GM06990 (cell line): ENCODE measurements around the gene TPCN2.

Source experiments
- DNase-seq: peaks from one replicate; pipeline ENCODE4 v3.0.0-alpha.2; 2011; ENCODE audit not compliant: insufficient read length; ENCODE audit errors: extremely low read depth
- H3K27me3 ChIP-seq: replicated peaks from 2 replicates; pipeline ENCODE4 v1.6.0; 2011; ENCODE audit warnings: low read length; ENCODE audit not compliant: control insufficient read depth, insufficient read depth
- H3K36me3 ChIP-seq: 2 replicates; pipeline ENCODE4 v1.5.1; 2011; ENCODE audit warnings: low read length; ENCODE audit not compliant: control insufficient read depth, insufficient read depth
- H3K4me3 ChIP-seq: replicated peaks from 2 replicates; pipeline ENCODE4 v1.5.1; 2011; ENCODE audit warnings: low read depth, mild to moderate bottlenecking, control low read depth, low read length
- TF ChIP-seq, protein P1 (sequence below): IDR thresholded peaks from 2 replicates; pipeline ENCODE4 v1.5.1; 2011; ENCODE audit warnings: low read length, control low read depth, mild to moderate bottlenecking, inconsistent platforms; ENCODE audit not compliant: insufficient read depth, poor library complexity, severe bottlenecking

TPCN2 gene

DNA sequence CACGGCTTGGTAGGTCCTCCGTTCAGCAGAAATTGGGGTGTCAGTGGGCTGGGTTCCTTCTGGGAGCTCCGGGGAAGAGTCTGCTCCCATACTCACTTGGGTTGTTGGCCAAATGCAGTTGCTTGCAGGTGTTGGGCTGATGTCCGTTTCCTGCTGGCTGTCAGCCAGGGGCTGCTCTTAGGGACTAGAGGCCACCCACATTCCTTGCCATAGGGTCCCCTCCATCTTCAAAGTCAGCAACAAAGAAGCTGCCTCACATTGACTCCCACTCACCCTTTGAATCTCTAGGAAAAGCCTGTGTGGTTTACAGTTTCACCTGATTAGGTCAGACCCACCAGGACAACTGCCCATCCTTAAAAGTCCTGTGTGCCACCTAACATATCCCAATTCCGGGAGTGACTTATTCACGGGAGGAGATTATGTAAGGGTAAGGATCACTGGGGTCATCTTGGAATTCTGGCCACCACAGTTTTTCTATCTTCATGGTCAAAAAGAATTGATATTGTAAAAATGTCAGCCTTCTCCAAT lies 43.0 kb downstream of the TPCN2 start:
- TF ChIP-seq, protein P1, sequence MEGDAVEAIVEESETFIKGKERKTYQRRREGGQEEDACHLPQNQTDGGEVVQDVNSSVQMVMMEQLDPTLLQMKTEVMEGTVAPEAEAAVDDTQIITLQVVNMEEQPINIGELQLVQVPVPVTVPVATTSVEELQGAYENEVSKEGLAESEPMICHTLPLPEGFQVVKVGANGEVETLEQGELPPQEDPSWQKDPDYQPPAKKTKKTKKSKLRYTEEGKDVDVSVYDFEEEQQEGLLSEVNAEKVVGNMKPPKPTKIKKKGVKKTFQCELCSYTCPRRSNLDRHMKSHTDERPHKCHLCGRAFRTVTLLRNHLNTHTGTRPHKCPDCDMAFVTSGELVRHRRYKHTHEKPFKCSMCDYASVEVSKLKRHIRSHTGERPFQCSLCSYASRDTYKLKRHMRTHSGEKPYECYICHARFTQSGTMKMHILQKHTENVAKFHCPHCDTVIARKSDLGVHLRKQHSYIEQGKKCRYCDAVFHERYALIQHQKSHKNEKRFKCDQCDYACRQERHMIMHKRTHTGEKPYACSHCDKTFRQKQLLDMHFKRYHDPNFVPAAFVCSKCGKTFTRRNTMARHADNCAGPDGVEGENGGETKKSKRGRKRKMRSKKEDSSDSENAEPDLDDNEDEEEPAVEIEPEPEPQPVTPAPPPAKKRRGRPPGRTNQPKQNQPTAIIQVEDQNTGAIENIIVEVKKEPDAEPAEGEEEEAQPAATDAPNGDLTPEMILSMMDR = no peak
- Histone ChIP-seq H3K36me3 (no peaks in the 10 kb centered on the region), H3K27me3 (no peaks in the 10 kb centered on the region)

DNA sequence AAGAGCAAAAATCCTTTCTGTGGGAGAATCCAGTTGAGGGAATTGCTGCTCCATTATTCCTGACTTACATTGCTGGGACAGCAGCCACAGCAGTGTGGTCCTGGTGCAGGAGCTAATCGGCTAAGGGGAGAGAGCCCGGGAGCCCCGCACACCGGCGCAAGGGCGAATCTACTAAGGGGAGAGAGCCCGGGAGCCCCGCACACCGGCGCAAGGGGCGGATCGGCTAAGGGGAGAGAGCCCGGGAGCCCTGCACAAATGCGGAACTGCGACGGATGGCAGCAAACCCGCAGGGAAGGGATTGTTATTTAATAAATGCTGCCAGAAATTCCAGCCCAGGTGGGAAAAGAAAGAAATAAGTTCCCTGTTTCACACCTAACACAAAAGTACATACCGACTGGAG lies 43.5 kb downstream of the TPCN2 start:
- H3K36me3 ChIP-seq = no peaks in the 10 kb centered on the region
- TF ChIP-seq, protein P1 = no peak
- no peak for DNase-seq
- no peaks in the 10 kb centered on the region for H3K27me3 ChIP-seq
- H3K4me3 ChIP-seq = no peak overlapping the region

More for the DNA sequence above, 43.0 kb downstream of the TPCN2 start:
- no peak overlapping the region for H3K4me3 ChIP-seq
- no peak for DNase-seq

- Histone ChIP-seq H3K27me3 (no peaks in the 10 kb centered on the region), H3K4me3 (no peak overlapping the region), H3K36me3 (no peaks in the 10 kb centered on the region)
- no peak for DNase-seq
- TF ChIP-seq, protein P1 = no peak
Measured at GRCh38 chr11:69093106-69093505, 44.4 kb downstream of the TPCN2 start.

DNA sequence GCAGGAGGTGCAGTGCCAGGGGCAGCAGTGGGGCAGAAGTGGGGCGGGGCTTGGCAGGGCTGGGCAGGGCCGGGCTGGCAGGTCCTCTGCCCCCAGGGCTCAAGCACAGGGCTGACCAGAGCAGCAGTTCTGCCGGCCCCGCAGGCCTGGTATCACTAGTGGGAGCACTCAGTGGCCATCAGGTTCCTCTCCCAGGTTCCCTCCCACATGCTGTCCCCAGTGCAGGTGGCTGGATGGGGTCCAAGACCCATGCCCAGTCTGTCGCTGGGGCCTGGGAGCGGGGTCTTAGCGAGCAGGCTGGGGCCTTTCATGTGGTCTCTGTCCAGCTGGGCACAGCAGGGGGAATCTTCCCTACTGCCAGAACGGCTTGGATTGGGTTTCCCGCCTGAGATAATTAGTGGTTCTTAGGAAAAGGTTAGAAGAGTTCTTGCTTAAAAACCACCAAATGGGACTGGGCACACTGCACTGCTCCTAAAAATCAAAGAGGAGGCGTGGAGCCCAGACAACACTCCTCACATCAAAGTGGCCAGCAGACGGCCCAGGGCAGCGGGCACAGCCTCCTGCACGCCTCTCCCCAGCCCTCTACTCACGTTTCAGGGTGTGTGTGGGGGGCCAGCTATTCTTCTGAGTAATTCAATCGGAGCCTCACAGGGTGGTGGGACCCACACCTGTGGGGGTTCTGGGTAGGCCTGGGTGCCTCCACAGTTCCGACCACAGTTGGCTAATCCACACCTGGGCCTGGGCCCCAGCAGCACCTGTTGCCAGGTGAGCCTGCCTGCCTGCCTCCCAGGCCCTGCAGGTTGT lies 45.6 kb downstream of the TPCN2 start:
- H3K4me3 ChIP-seq = no peak overlapping the region
- H3K36me3 ChIP-seq = no peaks in the 10 kb centered on the region
- TF ChIP-seq, protein P1 = no peak
- no peaks in the 10 kb centered on the region for H3K27me3 ChIP-seq
- no peak for DNase-seq

- TF ChIP-seq, protein P1 = no peak
- DNase-seq = no peak
- Histone ChIP-seq H3K27me3 (no peaks in the 10 kb centered on the region), H3K36me3 (no peaks in the 10 kb centered on the region), H3K4me3 (no peak overlapping the region)
Measured at GRCh38 chr11:69094915-69095290, 46.2 kb downstream of the TPCN2 start.

DNA sequence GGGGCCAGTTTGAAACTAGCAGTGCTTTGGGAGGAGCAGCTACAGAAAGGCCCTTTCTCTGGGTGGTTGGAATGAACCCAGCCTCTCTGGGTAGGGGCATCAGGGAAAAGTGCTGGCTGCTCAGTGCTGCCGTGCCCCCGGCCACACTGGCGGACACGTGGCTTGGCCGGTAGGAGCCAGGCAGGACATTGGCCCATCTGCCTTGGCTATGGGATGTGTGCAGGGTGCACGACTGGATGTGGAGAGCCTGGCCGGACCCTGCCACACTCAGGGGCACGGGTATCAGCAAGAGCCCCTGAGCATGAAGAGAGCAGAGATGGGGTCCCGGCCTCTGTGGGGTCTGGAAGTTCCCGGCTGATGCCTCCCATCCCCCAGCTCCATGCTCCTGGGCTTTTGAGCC lies 46.6 kb downstream of the TPCN2 start:
- TF ChIP-seq, protein P1 = no peak
- no peak for DNase-seq
- Histone ChIP-seq H3K27me3 (no peaks in the 10 kb centered on the region; the same call in 1 of the 2 replicates), H3K36me3 (no peaks in the 10 kb centered on the region), H3K4me3 (no peak overlapping the region)
